Measurements from ENCODE around the gene GCLM.
"Not testable (repeated sequence)": the region's sequence is repeated elsewhere in the genome, so short reads cannot be mapped to it uniquely, and the experiment has no call there.

Gene GCLM

GRCh38 chr1:93888900-93889299 lies 20.3 kb downstream of the GCLM start:
- DNase-seq (ENCODE audit: low spot score), result no peak

- no peak for DNase-seq (ENCODE audit: low spot score)
These were observed 27.0 kb downstream of the GCLM start for GRCh38 chr1:93882269-93882668.

GRCh38 chr1:93880731-93881130 lies 28.5 kb downstream of the GCLM start:
- no peak for DNase-seq (ENCODE audit: low spot score)

GRCh38 chr1:93878889-93879586 lies 30.2 kb downstream of the GCLM start, which contains the start of gene DNTTIP2:
TSS of gene DNTTIP2 (minus strand) at chr1:93879206. CDS start at chr1:93879148, 58 bp downstream.
- peak; percentile 92 for DNase-seq (ENCODE audit: low spot score)

GRCh38 chr1:93878501-93878888 lies 30.7 kb downstream of the GCLM start:
- peak; percentile 84 for DNase-seq (ENCODE audit: low spot score)

- DNase-seq (ENCODE audit: low spot score), result no peak
These were observed 31.7 kb downstream of the GCLM start for GRCh38 chr1:93877529-93877928.

- no peak for DNase-seq (ENCODE audit: low spot score)
These were observed 33.0 kb downstream of the GCLM start for GRCh38 chr1:93876244-93876643.

GRCh38 chr1:93874025-93874651 lies 35.1 kb downstream of the GCLM start:
- peak; percentile 43 for DNase-seq (ENCODE audit: low spot score)

GRCh38 chr1:93871366-93871765 lies 37.9 kb downstream of the GCLM start:
- DNase-seq (ENCODE audit: low spot score), result no peak

- no peak for DNase-seq (ENCODE audit: low spot score)
These were observed 39.6 kb downstream of the GCLM start for GRCh38 chr1:93869653-93870052.

GRCh38 chr1:93868492-93868891 lies 40.7 kb downstream of the GCLM start:
- not testable (repeated sequence) for DNase-seq (ENCODE audit: low spot score)

GRCh38 chr1:93865253-93865652 lies 44.0 kb downstream of the GCLM start:
- DNase-seq (ENCODE audit: low spot score), result no peak

- DNase-seq (ENCODE audit: low spot score), result no peak
These were observed 45.1 kb downstream of the GCLM start for GRCh38 chr1:93864175-93864574.

- DNase-seq (ENCODE audit: low spot score), result not testable (repeated sequence)
These were observed 51.6 kb downstream of the GCLM start for GRCh38 chr1:93857653-93858052.

- DNase-seq (ENCODE audit: low spot score), result not testable (repeated sequence)
These were observed 53.2 kb downstream of the GCLM start for GRCh38 chr1:93855983-93856382.

GRCh38 chr1:93853940-93854339 lies 55.3 kb downstream of the GCLM start:
- no peak for DNase-seq (ENCODE audit: low spot score)

- DNase-seq (ENCODE audit: low spot score), result no peak
These were observed 57.4 kb downstream of the GCLM start for GRCh38 chr1:93851878-93852277.

GRCh38 chr1:93851327-93851712 lies 57.9 kb downstream of the GCLM start:
- no peak for DNase-seq (ENCODE audit: low spot score)

- DNase-seq (ENCODE audit: low spot score), result peak; percentile 70
These were observed 58.4 kb downstream of the GCLM start for GRCh38 chr1:93850687-93851326.

GRCh38 chr1:93848350-93848883 lies 60.8 kb downstream of the GCLM start:
- DNase-seq (ENCODE audit: low spot score), result no peak

GRCh38 chr1:93847811-93848288 lies 61.4 kb downstream of the GCLM start:
- peak; percentile 80 for DNase-seq (ENCODE audit: low spot score)

GRCh38 chr1:93846992-93847810 lies 62.0 kb downstream of the GCLM start:
- DNase-seq (ENCODE audit: low spot score), result peak; percentile 90

All from kidney tubule cell (primary cell).